Skeletal muscle satellite cell (primary cell): ENCODE results near the gene UGP2. TPM values are rescaled to one million over a fixed set of nuclear protein-coding genes. Genes with fewer than 3 reads are reported as not detected.
"Not testable (repeated sequence)": the region's sequence is repeated elsewhere in the genome, so short reads cannot be mapped to it uniquely, and the experiment has no call there.

Experiments
- H3K27me3 ChIP-seq: 2 replicates; pipeline ENCODE4 v1.7.0; 2013; ENCODE audit warnings: low read length; ENCODE audit not compliant: control insufficient read depth, insufficient read depth
- H3K36me3 ChIP-seq: 2 replicates; pipeline ENCODE4 v1.7.0; 2013; ENCODE audit warnings: mild to moderate bottlenecking, control low read depth, low read length; ENCODE audit not compliant: insufficient read depth
- H3K4me1 ChIP-seq: 2 replicates; pipeline ENCODE4 v1.7.0; 2013; ENCODE audit warnings: low read length; ENCODE audit not compliant: control insufficient read depth, insufficient read depth
- H3K4me2 ChIP-seq: 2 replicates; pipeline ENCODE4 v1.7.0; 2013; ENCODE audit warnings: mild to moderate bottlenecking, low read length
- H3K4me3 ChIP-seq: 2 replicates; pipeline ENCODE4 v1.7.0; 2013; ENCODE audit warnings: low read length
- H3K9ac ChIP-seq: 2 replicates; pipeline ENCODE4 v1.7.0; 2013; ENCODE audit warnings: mild to moderate bottlenecking, low read depth, low read length, moderate library complexity
- H3K9me3 ChIP-seq: replicated peaks from 2 replicates; pipeline ENCODE4 v1.7.0; 2013; ENCODE audit warnings: mild to moderate bottlenecking, control low read depth, low read length
- total RNA-seq: library from RNA; depleted of rRNA; stranded (reverse); fragments of >200 nt; gene quantifications from 2 replicates; pipeline ENCODE4 v1.2.3, GENCODE V29; 2012; rRNA removed

The UGP2 gene
- total RNA-seq: 244 and 437 TPM in 2 replicates

- Histone ChIP-seq H3K27me3 (no peaks in the 10 kb centered on the region), H3K4me3 (peak within 1 kb of the TSS; percentile 95), H3K4me1 (peaks cover 48% of the 10 kb centered on the region), H3K9me3 (no peaks in the 10 kb centered on the region), H3K36me3 (no peaks in the 10 kb centered on the region), H3K9ac (peak within 1 kb of the TSS; percentile 97), H3K4me2 (peak within 1 kb of the TSS; percentile 90)
Observed at GRCh38 chr2:63841254-63842022, at the start of gene UGP2. TSS of gene UGP2 (plus strand) at chr2:63841896. CDS start at chr2:63842186, 290 bp downstream.

GRCh38 chr2:63792530-63792929 lies 49.2 kb upstream of the UGP2 start:
- H3K27me3 ChIP-seq: no peaks in the 10 kb centered on the region
- H3K9ac ChIP-seq: peak overlapping the region; percentile 76
- no peaks in the 10 kb centered on the region for H3K9me3 ChIP-seq
- H3K4me3 ChIP-seq: peak overlapping the region; percentile 16
- no peaks in the 10 kb centered on the region for H3K36me3 ChIP-seq
- H3K4me1 ChIP-seq: peaks cover 53% of the 10 kb centered on the region
- peak overlapping the region; percentile 30 for H3K4me2 ChIP-seq

- H3K27me3 ChIP-seq: no peaks in the 10 kb centered on the region
- no peak overlapping the region for H3K4me3 ChIP-seq
- no peak overlapping the region for H3K9ac ChIP-seq
- H3K4me1 ChIP-seq: peaks cover 19% of the 10 kb centered on the region
- no peaks in the 10 kb centered on the region for H3K36me3 ChIP-seq
- no peaks in the 10 kb centered on the region for H3K9me3 ChIP-seq
- H3K4me2 ChIP-seq: no peak overlapping the region
Observed at GRCh38 chr2:63796366-63796765, 45.3 kb upstream of the UGP2 start.

DNA sequence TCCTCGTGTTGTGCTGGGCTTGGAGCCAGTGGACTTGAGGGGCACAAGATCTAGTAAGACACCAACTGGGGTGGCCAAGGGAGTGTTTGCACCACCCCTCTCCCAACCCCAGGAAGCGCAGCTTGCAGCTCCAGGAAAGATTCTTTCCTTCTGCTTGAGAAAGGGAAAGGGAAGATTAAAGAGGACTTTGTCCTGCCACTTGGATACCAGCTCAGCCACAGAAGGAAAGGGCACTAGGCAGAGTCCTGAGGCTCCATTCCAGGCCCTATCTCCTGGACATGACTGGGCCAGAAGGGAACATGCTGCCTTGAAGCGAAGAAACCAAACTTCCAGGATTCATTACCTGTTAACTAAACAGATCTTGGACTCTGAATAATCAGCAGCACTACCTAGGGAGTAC lies 44.9 kb upstream of the UGP2 start:
- Histone ChIP-seq H3K4me3 (no peak overlapping the region), H3K27me3 (no peaks in the 10 kb centered on the region), H3K4me1 (peaks cover 14% of the 10 kb centered on the region), H3K36me3 (no peaks in the 10 kb centered on the region), H3K4me2 (no peak overlapping the region), H3K9me3 (no peaks in the 10 kb centered on the region), H3K9ac (no peak overlapping the region)

- Histone ChIP-seq H3K9me3 (no peaks in the 10 kb centered on the region), H3K4me1 (no peaks in the 10 kb centered on the region), H3K4me3 (no peak overlapping the region), H3K36me3 (no peaks in the 10 kb centered on the region), H3K4me2 (no peak overlapping the region), H3K27me3 (no peaks in the 10 kb centered on the region), H3K9ac (no peak overlapping the region)
Observed at GRCh38 chr2:63801455-63801854, 40.2 kb upstream of the UGP2 start.

DNA sequence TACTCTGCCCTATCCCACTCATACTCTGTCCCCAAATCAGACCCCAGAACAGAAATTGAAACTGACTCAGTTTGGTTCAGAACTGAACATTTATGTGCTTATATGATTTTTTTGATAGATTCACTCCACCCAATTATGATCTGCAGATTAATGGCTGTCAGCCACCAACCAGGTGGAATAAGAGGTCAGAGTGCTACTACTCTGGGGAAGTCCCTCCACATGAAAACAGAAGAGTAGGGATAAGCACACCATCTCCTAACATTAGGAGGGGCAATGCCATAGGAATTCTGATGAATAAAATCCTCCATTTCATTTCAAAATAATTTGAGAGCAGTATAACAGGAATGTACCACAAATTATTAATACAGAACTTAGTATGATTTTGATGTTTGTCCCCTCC lies 36.3 kb upstream of the UGP2 start:
- H3K4me3 ChIP-seq: no peak overlapping the region
- no peaks in the 10 kb centered on the region for H3K9me3 ChIP-seq
- H3K27me3 ChIP-seq: no peaks in the 10 kb centered on the region
- no peaks in the 10 kb centered on the region for H3K4me1 ChIP-seq
- H3K9ac ChIP-seq: no peak overlapping the region
- H3K36me3 ChIP-seq: no peaks in the 10 kb centered on the region
- no peak overlapping the region for H3K4me2 ChIP-seq

DNA sequence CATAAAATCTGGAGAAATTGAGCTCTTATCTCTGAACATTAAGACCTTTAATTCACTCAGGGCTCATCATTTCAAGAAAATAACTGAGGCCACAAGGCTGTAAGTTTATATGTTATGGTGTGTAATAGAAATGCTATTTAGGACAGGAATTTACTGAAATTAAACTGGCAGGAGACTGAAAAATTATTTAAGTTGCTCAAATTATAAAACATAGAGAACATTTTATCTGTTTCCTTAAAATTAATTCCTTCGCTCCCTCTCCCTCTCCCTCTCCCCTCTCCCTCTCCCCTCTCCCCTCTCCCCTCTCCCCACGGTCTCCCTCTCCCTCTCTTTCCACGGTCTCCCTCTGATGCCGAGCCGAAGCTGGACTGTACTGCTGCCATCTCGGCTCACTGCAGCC lies 33.7 kb upstream of the UGP2 start:
- not testable (repeated sequence) for H3K4me3 ChIP-seq, H3K4me1 ChIP-seq, H3K27me3 ChIP-seq, H3K36me3 ChIP-seq, H3K9me3 ChIP-seq, H3K4me2 ChIP-seq, H3K9ac ChIP-seq

DNA sequence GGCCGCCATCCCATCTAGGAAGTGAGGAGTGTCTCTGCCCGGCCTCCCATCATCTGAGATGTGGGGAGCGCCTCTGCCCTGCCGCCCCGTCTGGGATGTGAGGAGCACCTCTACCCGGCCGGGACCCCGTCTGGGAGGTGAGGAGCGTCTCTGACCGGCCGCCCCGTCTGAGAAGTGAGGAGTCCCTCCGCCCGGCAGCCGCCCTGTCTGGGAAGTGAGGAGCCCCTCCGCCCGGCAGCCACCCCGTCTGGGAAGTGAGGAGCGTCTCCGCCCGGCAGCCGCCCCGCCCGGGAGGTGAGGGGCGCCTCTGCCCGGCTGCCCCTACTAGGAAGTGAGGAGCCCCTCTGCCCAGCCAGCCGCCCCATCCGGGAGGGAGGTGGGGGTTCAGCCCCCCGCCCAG lies 32.8 kb upstream of the UGP2 start:
- H3K4me1 ChIP-seq, H3K4me2 ChIP-seq, H3K4me3 ChIP-seq, H3K9ac ChIP-seq, H3K36me3 ChIP-seq, H3K27me3 ChIP-seq, H3K9me3 ChIP-seq: not testable (repeated sequence)

- H3K4me1 ChIP-seq: peaks cover 22% of the 10 kb centered on the region
- H3K4me2 ChIP-seq: no peak overlapping the region
- H3K27me3 ChIP-seq: no peaks in the 10 kb centered on the region
- H3K9ac ChIP-seq: no peak overlapping the region
- no peak overlapping the region for H3K4me3 ChIP-seq
- no peaks in the 10 kb centered on the region for H3K9me3 ChIP-seq
- H3K36me3 ChIP-seq: no peaks in the 10 kb centered on the region
Observed at GRCh38 chr2:63811063-63811462, 30.6 kb upstream of the UGP2 start.

- not testable (repeated sequence) for H3K27me3 ChIP-seq, H3K36me3 ChIP-seq, H3K9me3 ChIP-seq
Observed at GRCh38 chr2:63811870-63812269, 29.8 kb upstream of the UGP2 start.

GRCh38 chr2:63814114-63814513 lies 27.6 kb upstream of the UGP2 start:
- H3K36me3 ChIP-seq: no peaks in the 10 kb centered on the region
- H3K9ac ChIP-seq: no peak overlapping the region
- H3K27me3 ChIP-seq: no peaks in the 10 kb centered on the region
- H3K4me3 ChIP-seq: no peak overlapping the region
- H3K9me3 ChIP-seq: no peaks in the 10 kb centered on the region
- H3K4me2 ChIP-seq: peak overlapping the region; percentile 35
- peaks cover 34% of the 10 kb centered on the region for H3K4me1 ChIP-seq

More at GRCh38 chr2:63811870-63812269, 29.8 kb upstream of the UGP2 start:
- H3K4me3 ChIP-seq, H3K9ac ChIP-seq, H3K4me2 ChIP-seq: not testable (repeated sequence)
- H3K4me1 ChIP-seq: peaks cover 30% of the 10 kb centered on the region

DNA sequence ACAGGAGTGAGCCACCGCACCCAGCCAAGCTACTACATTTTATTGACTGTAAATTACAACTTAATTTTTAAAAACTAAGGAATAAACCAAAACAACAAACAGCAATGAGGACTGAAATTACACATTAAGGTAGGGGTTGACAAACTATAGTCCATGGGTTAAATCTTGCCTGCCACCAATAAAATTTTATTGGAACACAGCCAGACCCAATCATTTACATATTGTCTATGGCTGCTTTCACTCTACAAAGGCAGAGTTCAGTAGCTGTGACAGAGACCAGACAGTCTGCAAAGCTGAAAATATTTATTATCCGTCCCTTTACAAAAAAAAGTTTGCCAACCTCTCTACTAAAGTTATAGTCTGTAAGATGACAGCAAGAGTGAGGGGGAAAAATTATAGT lies 24.3 kb upstream of the UGP2 start:
- Histone ChIP-seq H3K4me2 (no peak overlapping the region), H3K9ac (no peak overlapping the region), H3K27me3 (no peaks in the 10 kb centered on the region), H3K9me3 (no peaks in the 10 kb centered on the region), H3K4me3 (no peak overlapping the region), H3K36me3 (no peaks in the 10 kb centered on the region), H3K4me1 (peaks cover 34% of the 10 kb centered on the region)
